A549 (cell line): ENCODE measurements around the gene CAPZA1. TPM values are rescaled to one million over a fixed set of nuclear protein-coding genes. Genes with fewer than 3 reads are reported as not detected.

Source experiments
- ATAC-seq, 2 experiments: fragments of 200-7000 bp in 1 of 2; fragments of >200 bp in 1 of 2; cut with Nextera tagmentation in 1 of 2; cut with Tn5 transposase in 1 of 2; 3 replicates each; pipeline versions ENCODE4 v1.8.0 to v1.9.1; 2018 to 2020; ENCODE audit warnings: mild to moderate bottlenecking in 1 of 2, moderate library complexity in 1 of 2
- CTCF ChIA-PET: fragments of 300-600 bp; sonication (Branson Sonifier 250); formaldehyde crosslinking; extraction: SDS; loops from one replicate; lab custom pipeline; 2021; ENCODE audit warnings: antibody characterized with exemption, inconsistent platforms; lab: Yijun Ruan, JAX
- POLR2A ChIA-PET: fragments of 350-600 bp; formaldehyde crosslinking; extraction: SDS; loops from one replicate; lab custom pipeline; 2021; ENCODE audit warnings: antibody characterized with exemption, inconsistent platforms; lab: Yijun Ruan, JAX
- DNase-seq, 2 experiments: peaks; one replicate each; pipeline versions ENCODE4 v3.0.0 to v3.0.0-alpha.2; 2011 to 2016; ENCODE audit warnings: low read depth in 1 of 2, low spot score in 1 of 2
- FAIRE-seq: peaks from 2 replicates; lab custom pipeline; 2011; peaks lifted over from hg19 to GRCh38; lab: Jason Lieb, UNC
- H3K27ac ChIP-seq, 2 experiments: fragments of >200 bp; sonication (Bioruptor Twin); formaldehyde crosslinking; 3 replicates each; pipeline ENCODE4 v1.5.1; 2016 to 2017
- H3K4me1 ChIP-seq: fragments of >200 bp; sonication (Bioruptor Twin); formaldehyde crosslinking; 3 replicates; pipeline ENCODE4 v1.6.1; 2016
- H3K4me2 ChIP-seq: fragments of >200 bp; sonication (Bioruptor Twin); formaldehyde crosslinking; 3 replicates; pipeline ENCODE4 v1.6.1; 2016
- H3K4me3 ChIP-seq: fragments of >200 bp; sonication (Bioruptor Twin); formaldehyde crosslinking; 3 replicates; pipeline ENCODE4 v1.5.1; 2016
- H3K9me3 ChIP-seq: fragments of >200 bp; sonication (Bioruptor Twin); formaldehyde crosslinking; 3 replicates; pipeline ENCODE4 v1.6.1; 2016
- CBX2 ChIP-seq: fragments of 200-600 bp; sonication (generic); IDR thresholded peaks from 2 replicates; pipeline ENCODE4 v1.6.1; 2016; ENCODE audit warnings: low read depth, mild to moderate bottlenecking, borderline replicate concordance
- CBX8 ChIP-seq: fragments of 200-600 bp; sonication (generic); IDR thresholded peaks from 2 replicates; pipeline ENCODE4 v1.6.1; 2016
- CEBPB ChIP-seq, 2 experiments: fragments of >200 bp in 1 of 2; sonication (Bioruptor Twin) in 1 of 2; formaldehyde crosslinking in 1 of 2; IDR thresholded peaks; 2 replicates each; pipeline ENCODE4 v1.6.1; 2012 to 2016
- CHD2 ChIP-seq: fragments of 150-350 bp; IDR thresholded peaks from 2 replicates; pipeline ENCODE4 v1.6.1; 2014; ENCODE audit warnings: low read length; ENCODE audit not compliant: partially characterized antibody
- ESRRA ChIP-seq: fragments of 150-350 bp; IDR thresholded peaks from 2 replicates; pipeline ENCODE4 v1.6.1; 2014; ENCODE audit warnings: mild to moderate bottlenecking, low read length, borderline replicate concordance
- FOSB ChIP-seq: fragments of 250-450 bp; sonication (Bioruptor Pico); IDR thresholded peaks from 2 replicates; pipeline ENCODE4 v1.5.0; 2020; ENCODE audit warnings: mild to moderate bottlenecking, moderate library complexity
- FOXS1 ChIP-seq: fragments of 250-450 bp; sonication (Bioruptor Pico); IDR thresholded peaks from 2 replicates; pipeline ENCODE4 v1.5.0; 2020; ENCODE audit warnings: mild to moderate bottlenecking, moderate library complexity
- HDAC2 ChIP-seq: fragments of 200-600 bp; sonication (generic); IDR thresholded peaks from 2 replicates; pipeline ENCODE4 v1.6.1; 2016
- HEYL ChIP-seq: fragments of 250-450 bp; sonication (Bioruptor Pico); IDR thresholded peaks from 2 replicates; pipeline ENCODE4 v1.8.0; 2021; ENCODE audit warnings: mild to moderate bottlenecking, moderate library complexity
- HOXA7 ChIP-seq: fragments of 250-450 bp; sonication (Bioruptor Pico); IDR thresholded peaks from 2 replicates; pipeline ENCODE4 v1.5.0; 2020; ENCODE audit warnings: mild to moderate bottlenecking, moderate library complexity
- HOXB5 ChIP-seq: fragments of 250-450 bp; sonication (Bioruptor Pico); IDR thresholded peaks from 2 replicates; pipeline ENCODE4 v1.5.0; 2020; ENCODE audit warnings: mild to moderate bottlenecking, moderate library complexity
- MAZ ChIP-seq: fragments of 150-350 bp; IDR thresholded peaks from 2 replicates; pipeline ENCODE4 v1.6.1; 2014; ENCODE audit warnings: antibody characterized with exemption, low read depth, low read length, borderline replicate concordance
- MYC ChIP-seq: IDR thresholded peaks from 2 replicates; pipeline ENCODE4 v1.6.1; 2012; ENCODE audit warnings: mild to moderate bottlenecking, inconsistent platforms, low read length, improper control_type of control experiment, borderline replicate concordance
- NR3C1 ChIP-seq: fragments of >200 bp; sonication (Bioruptor Twin); formaldehyde crosslinking; IDR thresholded peaks from 3 replicates; pipeline ENCODE4 v1.6.1; 2017
- POLR2A ChIP-seq: IDR thresholded peaks from 2 replicates; pipeline ENCODE4 v1.6.1; 2012; ENCODE audit warnings: mild to moderate bottlenecking, low read length
- RFX5 ChIP-seq: fragments of 450-650 bp; IDR thresholded peaks from 2 replicates; pipeline ENCODE4 v1.7.1; 2014; ENCODE audit warnings: antibody characterized with exemption, mild to moderate bottlenecking, moderate library complexity
- RNF2 ChIP-seq: fragments of 200-600 bp; sonication (generic); IDR thresholded peaks from 2 replicates; pipeline ENCODE4 v1.6.1; 2016; ENCODE audit warnings: low read depth, mild to moderate bottlenecking, antibody characterized with exemption, moderate library complexity, borderline replicate concordance
- SMC3 ChIP-seq: fragments of >200 bp; sonication (Bioruptor Twin); formaldehyde crosslinking; IDR thresholded peaks from 3 replicates; pipeline ENCODE4 v1.6.1; 2018; ENCODE audit warnings: inconsistent platforms
- SREBF2 ChIP-seq: fragments of 450-650 bp; IDR thresholded peaks from 2 replicates; pipeline ENCODE4 v1.6.1; 2014; ENCODE audit warnings: mild to moderate bottlenecking, moderate library complexity
- ZNF302 ChIP-seq: fragments of 250-450 bp; sonication (Bioruptor Pico); IDR thresholded peaks from 2 replicates; pipeline ENCODE4 v1.9.0; 2021; ENCODE audit warnings: inconsistent platforms, mild to moderate bottlenecking, moderate library complexity
- ZSCAN20 ChIP-seq: fragments of 250-450 bp; sonication (Bioruptor Pico); IDR thresholded peaks from 2 replicates; pipeline ENCODE4 v1.8.0; 2022; ENCODE audit warnings: mild to moderate bottlenecking, moderate library complexity
- WGBS: methylation state at CpG from one replicate; pipeline ENCODE4 v1.1.6; 2017; ENCODE audit errors: missing lambda C conversion rate; 5-methylcytosine and 5-hydroxymethylcytosine counted together
- polyA plus RNA-seq, 4 experiments: library from polyadenylated mRNA; depleted of rRNA in 3 of 4; stranded (reverse); fragments of >200 nt; fragmentation: RNase III in 1 of 4; extraction: RNeasy Plus Mini Kit Qiagen cat#74134 plus additional on column Dnase treatment in 1 of 4; gene quantifications; 2 replicates in 3 of 4; 3 replicates in 1 of 4; pipeline ENCODE4 v1.2.3, GENCODE V29; 2011 to 2017
- TF ChIP-seq, protein P1 (sequence below): fragments of 250-450 bp; sonication (Bioruptor Pico); IDR thresholded peaks from 2 replicates; pipeline ENCODE4 v1.5.0; 2020; ENCODE audit warnings: low read depth, mild to moderate bottlenecking, moderate library complexity
- TF ChIP-seq, protein P2 (sequence below): IDR thresholded peaks from 2 replicates; pipeline ENCODE4 v1.6.1; 2012
- TF ChIP-seq, protein P3 (sequence below): fragments of 250-450 bp; sonication (Bioruptor Pico); IDR thresholded peaks from 2 replicates; pipeline ENCODE4 v1.5.0; 2021; ENCODE audit warnings: mild to moderate bottlenecking, moderate library complexity, borderline replicate concordance
- TF ChIP-seq, protein P4 (sequence below): fragments of >200 bp; sonication (Bioruptor Twin); formaldehyde crosslinking; IDR thresholded peaks from 3 replicates; pipeline ENCODE4 v1.6.1; 2016
- TF ChIP-seq, protein P5 (sequence below): fragments of 450-650 bp; IDR thresholded peaks from 2 replicates; pipeline ENCODE4 v1.6.1; 2014; ENCODE audit warnings: antibody characterized with exemption
- TF ChIP-seq, protein P6 (sequence below): fragments of 200-600 bp; sonication (generic); IDR thresholded peaks from 2 replicates; pipeline ENCODE4 v1.6.1; 2016; ENCODE audit warnings: antibody characterized with exemption, mild to moderate bottlenecking, moderate library complexity
- TF ChIP-seq, protein P7 (sequence below): fragments of >200 bp; sonication (Bioruptor Twin); formaldehyde crosslinking; IDR thresholded peaks from 3 replicates; pipeline ENCODE4 v1.5.1; 2016

The CAPZA1 gene
- polyA plus RNA-seq, 2 of the 4 experiments (the other 2 are of a cell fraction): 103 to 136 TPM

DNA sequence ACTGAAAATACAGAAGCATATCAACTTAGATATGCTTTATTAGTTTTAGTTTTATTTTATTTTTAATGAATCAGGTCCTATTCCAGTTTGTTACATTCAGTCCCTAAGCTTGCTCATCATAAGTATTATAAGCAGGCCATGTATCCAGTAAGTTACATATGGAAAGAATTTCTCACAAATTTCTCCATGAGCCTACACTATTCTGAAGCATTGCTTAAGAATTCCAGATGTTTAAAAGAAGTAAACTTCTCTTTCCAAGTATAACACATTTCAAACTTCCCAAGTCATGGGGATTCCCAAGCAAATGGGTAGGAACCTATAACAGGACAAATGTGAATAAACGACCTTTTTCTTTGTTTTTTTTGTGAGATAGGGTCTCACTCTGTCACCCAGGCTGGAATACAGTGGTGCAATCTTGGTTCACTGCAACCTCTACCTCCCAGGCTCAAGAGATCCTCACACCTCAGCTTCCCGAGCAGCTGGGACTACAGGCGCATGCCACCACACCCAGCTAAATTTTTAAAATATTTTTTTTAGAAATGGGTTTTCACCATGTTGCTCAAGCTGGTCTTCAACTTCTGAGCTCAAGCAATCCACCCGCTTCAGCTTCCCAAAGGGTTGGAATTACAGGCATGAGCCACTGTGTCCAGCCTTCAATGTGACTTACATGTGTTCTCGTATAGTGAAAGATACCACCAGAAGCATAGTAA lies 39.7 kb upstream of the CAPZA1 start:
- DNase-seq (no peak), FAIRE-seq (no peak), ATAC-seq (no peak)
- Histone ChIP-seq H3K4me1 (peaks cover 20% of the 10 kb centered on the region), H3K9me3 (no peaks in the 10 kb centered on the region), H3K27ac (no peak overlapping the region), H3K4me2 (no peak overlapping the region), H3K4me3 (no peak overlapping the region)
- TF ChIP-seq, protein P1, sequence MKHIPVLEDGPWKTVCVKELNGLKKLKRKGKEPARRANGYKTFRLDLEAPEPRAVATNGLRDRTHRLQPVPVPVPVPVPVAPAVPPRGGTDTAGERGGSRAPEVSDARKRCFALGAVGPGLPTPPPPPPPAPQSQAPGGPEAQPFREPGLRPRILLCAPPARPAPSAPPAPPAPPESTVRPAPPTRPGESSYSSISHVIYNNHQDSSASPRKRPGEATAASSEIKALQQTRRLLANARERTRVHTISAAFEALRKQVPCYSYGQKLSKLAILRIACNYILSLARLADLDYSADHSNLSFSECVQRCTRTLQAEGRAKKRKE: no peak
- TF ChIP-seq RFX5 (no peak), SMC3 (no peak), CBX2 (no peak), CBX8 (no peak), NR3C1 (no peak), HOXA7 (no peak), FOSB (CRISPR knock-in tag) (no peak), CEBPB (IDR thresholded peaks at IDR 0.05) (no peak), ZNF302 (CRISPR knock-in tag) (no peak), RNF2 (no peak)
- TF ChIP-seq, protein P2, sequence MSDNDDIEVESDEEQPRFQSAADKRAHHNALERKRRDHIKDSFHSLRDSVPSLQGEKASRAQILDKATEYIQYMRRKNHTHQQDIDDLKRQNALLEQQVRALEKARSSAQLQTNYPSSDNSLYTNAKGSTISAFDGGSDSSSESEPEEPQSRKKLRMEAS: no peak
- TF ChIP-seq, protein P3, sequence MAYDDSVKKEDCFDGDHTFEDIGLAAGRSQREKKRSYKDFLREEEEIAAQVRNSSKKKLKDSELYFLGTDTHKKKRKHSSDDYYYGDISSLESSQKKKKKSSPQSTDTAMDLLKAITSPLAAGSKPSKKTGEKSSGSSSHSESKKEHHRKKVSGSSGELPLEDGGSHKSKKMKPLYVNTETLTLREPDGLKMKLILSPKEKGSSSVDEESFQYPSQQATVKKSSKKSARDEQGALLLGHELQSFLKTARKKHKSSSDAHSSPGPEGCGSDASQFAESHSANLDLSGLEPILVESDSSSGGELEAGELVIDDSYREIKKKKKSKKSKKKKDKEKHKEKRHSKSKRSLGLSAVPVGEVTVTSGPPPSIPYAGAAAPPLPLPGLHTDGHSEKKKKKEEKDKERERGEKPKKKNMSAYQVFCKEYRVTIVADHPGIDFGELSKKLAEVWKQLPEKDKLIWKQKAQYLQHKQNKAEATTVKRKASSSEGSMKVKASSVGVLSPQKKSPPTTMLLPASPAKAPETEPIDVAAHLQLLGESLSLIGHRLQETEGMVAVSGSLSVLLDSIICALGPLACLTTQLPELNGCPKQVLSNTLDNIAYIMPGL (CRISPR knock-in tag): no peak
- ChIA-PET CTCF (interaction anchor here (2.2 kb wide), 1 partner anchor 78 kb away, joined by 6 read pairs; no protein-coding TSS in a partner anchor), POLR2A (no interaction called here)
- 83% methylated on average over 5 of the region's 5 CpGs for WGBS

DNA sequence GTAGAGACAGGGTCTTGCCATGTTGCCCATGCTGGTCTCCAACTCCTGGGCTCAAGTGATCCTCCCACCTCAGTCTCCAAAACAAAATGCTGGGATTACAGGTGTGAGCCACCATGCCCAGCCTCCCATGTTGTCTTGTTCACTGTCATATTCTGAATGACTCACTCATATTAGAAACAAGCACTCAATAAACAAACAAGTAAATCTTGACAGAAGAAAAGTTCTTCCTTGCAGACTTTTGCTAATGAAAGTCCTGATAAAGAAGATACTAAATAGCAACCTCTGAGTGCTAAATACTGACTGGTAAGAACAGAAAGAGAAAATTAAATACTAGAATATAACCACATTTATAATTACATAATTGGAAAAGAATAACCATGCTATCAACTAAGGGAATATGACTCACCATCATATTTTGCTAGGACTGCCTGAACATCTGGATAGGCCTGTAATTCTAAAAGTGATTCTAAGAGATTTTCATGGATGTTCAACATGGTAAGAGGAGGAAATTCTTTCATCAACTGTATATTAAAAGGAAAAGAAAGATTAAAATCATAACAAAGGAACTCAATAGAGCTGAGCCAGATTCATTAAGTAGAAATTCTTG lies 37.9 kb upstream of the CAPZA1 start:
- FAIRE-seq: no peak
- no peak for DNase-seq
- CTCF ChIA-PET: no interaction called here
- no peak overlapping the region for H3K27ac ChIP-seq
- no peak overlapping the region for H3K4me2 ChIP-seq
- H3K9me3 ChIP-seq: no peaks in the 10 kb centered on the region
- POLR2A ChIA-PET: no interaction called here
- H3K4me1 ChIP-seq: peaks cover 7% of the 10 kb centered on the region; the same call in 2 of the 3 replicates
- no peak for ATAC-seq
- no peak overlapping the region for H3K4me3 ChIP-seq
- TF ChIP-seq MYC (no peak), POLR2A (no peak), ESRRA (no peak), MAZ (no peak), HDAC2 (no peak), ZSCAN20 (CRISPR knock-in tag) (no peak), RFX5 (no peak), HOXB5 (CRISPR knock-in tag) (no peak), CHD2 (no peak), HEYL (CRISPR knock-in tag) (no peak), FOXS1 (CRISPR knock-in tag) (no peak), SREBF2 (no peak)
- TF ChIP-seq, protein P4, sequence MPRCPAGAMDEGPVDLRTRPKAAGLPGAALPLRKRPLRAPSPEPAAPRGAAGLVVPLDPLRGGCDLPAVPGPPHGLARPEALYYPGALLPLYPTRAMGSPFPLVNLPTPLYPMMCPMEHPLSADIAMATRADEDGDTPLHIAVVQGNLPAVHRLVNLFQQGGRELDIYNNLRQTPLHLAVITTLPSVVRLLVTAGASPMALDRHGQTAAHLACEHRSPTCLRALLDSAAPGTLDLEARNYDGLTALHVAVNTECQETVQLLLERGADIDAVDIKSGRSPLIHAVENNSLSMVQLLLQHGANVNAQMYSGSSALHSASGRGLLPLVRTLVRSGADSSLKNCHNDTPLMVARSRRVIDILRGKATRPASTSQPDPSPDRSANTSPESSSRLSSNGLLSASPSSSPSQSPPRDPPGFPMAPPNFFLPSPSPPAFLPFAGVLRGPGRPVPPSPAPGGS: no peak
- TF ChIP-seq, protein P5, sequence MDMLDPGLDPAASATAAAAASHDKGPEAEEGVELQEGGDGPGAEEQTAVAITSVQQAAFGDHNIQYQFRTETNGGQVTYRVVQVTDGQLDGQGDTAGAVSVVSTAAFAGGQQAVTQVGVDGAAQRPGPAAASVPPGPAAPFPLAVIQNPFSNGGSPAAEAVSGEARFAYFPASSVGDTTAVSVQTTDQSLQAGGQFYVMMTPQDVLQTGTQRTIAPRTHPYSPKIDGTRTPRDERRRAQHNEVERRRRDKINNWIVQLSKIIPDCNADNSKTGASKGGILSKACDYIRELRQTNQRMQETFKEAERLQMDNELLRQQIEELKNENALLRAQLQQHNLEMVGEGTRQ: no peak
- TF ChIP-seq, protein P6, sequence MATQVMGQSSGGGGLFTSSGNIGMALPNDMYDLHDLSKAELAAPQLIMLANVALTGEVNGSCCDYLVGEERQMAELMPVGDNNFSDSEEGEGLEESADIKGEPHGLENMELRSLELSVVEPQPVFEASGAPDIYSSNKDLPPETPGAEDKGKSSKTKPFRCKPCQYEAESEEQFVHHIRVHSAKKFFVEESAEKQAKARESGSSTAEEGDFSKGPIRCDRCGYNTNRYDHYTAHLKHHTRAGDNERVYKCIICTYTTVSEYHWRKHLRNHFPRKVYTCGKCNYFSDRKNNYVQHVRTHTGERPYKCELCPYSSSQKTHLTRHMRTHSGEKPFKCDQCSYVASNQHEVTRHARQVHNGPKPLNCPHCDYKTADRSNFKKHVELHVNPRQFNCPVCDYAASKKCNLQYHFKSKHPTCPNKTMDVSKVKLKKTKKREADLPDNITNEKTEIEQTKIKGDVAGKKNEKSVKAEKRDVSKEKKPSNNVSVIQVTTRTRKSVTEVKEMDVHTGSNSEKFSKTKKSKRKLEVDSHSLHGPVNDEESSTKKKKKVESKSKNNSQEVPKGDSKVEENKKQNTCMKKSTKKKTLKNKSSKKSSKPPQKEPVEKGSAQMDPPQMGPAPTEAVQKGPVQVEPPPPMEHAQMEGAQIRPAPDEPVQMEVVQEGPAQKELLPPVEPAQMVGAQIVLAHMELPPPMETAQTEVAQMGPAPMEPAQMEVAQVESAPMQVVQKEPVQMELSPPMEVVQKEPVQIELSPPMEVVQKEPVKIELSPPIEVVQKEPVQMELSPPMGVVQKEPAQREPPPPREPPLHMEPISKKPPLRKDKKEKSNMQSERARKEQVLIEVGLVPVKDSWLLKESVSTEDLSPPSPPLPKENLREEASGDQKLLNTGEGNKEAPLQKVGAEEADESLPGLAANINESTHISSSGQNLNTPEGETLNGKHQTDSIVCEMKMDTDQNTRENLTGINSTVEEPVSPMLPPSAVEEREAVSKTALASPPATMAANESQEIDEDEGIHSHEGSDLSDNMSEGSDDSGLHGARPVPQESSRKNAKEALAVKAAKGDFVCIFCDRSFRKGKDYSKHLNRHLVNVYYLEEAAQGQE: no peak
- TF ChIP-seq, protein P7, sequence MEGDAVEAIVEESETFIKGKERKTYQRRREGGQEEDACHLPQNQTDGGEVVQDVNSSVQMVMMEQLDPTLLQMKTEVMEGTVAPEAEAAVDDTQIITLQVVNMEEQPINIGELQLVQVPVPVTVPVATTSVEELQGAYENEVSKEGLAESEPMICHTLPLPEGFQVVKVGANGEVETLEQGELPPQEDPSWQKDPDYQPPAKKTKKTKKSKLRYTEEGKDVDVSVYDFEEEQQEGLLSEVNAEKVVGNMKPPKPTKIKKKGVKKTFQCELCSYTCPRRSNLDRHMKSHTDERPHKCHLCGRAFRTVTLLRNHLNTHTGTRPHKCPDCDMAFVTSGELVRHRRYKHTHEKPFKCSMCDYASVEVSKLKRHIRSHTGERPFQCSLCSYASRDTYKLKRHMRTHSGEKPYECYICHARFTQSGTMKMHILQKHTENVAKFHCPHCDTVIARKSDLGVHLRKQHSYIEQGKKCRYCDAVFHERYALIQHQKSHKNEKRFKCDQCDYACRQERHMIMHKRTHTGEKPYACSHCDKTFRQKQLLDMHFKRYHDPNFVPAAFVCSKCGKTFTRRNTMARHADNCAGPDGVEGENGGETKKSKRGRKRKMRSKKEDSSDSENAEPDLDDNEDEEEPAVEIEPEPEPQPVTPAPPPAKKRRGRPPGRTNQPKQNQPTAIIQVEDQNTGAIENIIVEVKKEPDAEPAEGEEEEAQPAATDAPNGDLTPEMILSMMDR: no peak
